ENCODE measurements around the gene NCAM1.
"Not testable (repeated sequence)": the region's sequence is repeated elsewhere in the genome, so short reads cannot be mapped to it uniquely, and the experiment has no call there.

DNA sequence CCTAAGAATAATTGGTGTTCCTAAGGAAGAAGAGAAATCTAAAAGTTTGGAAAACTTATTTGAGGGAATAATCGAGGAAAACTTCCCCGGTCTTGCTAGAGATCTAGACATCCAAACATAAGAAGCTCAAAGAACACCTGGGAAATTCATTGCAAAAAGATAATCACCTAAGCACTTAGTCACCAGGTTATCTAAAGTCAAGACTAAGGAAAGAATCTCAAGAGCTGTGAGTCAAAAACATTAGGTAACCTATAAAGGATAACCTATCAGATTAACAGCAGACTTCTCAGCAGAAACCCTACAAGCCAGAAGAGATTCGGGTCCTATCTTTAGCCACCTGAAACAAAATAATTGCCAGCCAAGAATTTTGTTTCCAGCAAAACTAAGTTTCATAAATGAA, 337.3 kb downstream of the NCAM1 start:
- TF ChIP-seq EZH2 (IDR thresholded peaks at IDR 0.05); POLR2AphosphoS5 (IDR thresholded peaks at IDR 0.05; ENCODE audit: borderline replicate concordance, low read depth, low read length): not testable (repeated sequence)

Data from SK-N-MC (cell line).